Ureter (tissue), 1 donor: ENCODE results near the gene SPAG6. TPM values are rescaled to one million over a fixed set of nuclear protein-coding genes. Genes with fewer than 3 reads are reported as not detected.
"Not testable (repeated sequence)": the region's sequence is repeated elsewhere in the genome, so short reads cannot be mapped to it uniquely, and the experiment has no call there.

Experiments used
- DNase-seq: peaks from one replicate; pipeline ENCODE4 v3.0.0-alpha.2; 2020; ENCODE audit warnings: low spot score
- total RNA-seq: library from RNA; stranded (reverse); gene quantifications from one replicate; pipeline ENCODE4 v1.2.4, GENCODE V29; 2023
- donor health status: DM: yes; HTN: yes; CAD: no.

Gene SPAG6
- total RNA-seq, 1 donor from 2014 or later: 2.6 TPM

DNA sequence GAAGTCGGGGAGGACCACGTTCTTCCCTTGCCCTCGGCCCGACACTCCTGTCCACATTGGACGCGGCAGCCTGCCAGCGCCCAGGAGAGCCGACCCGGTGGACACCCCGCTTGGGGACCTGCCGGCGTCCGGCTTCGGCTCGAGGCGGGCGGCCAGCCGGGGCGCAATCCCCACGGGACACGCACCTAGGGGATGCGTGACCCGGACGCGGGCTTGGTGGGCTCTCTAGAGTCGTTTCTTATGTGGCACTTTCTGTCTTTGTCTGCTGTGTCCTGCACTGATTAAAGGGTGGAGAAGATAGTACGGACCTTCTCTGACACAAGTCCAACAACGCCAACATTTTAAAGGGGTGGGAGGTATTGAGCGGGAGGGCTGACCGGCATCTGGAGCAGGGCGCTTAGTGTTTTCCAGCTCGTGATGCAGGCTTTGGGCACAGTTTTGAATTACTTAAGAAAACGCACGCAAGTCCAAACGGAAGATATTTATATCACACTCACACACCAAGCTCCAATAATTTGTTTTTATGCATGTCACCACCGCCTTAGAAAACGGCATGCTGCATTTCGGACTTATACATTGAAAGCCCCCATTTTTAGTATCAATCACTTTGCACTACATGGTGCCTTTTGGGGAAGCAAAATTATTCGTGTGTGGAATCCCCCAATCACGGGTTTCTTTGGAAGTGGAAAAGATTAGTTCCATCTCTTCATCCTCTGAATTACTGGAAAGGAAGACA lies 3.9 kb upstream of the SPAG6 start:
- peak; percentile 54 for DNase-seq

DNA sequence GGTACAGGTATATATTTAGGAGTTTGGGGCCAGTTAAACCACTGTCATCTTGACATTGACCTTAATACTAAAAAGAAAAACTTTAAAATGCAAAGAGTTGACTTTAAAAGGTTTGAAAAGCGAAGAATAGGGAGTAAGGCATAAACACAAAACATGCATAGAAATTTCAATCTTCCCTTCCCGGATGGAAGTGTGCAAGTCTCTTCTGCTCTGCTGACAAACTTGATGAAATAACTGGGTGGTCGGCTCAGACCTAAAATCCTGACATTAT lies 3.4 kb upstream of the SPAG6 start:
- no peak for DNase-seq

DNA sequence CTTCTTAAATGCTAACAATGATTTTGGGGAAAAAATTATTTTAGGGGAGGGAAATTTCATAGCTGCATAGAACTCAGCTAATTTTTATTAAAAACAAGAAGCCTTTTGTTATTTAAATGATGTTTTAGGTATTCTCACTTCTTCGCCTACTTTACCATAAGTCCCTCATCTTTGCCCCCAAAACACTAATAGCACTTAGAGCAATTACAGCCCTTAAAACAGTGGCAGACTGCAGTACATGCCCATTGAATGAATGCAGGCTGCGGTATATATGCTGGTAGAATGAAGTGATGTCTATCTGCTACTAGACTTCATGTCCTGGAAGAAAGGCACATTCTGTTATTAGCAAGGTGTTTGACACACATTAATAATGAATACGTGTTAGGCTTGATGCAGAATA lies 2.9 kb upstream of the SPAG6 start:
- no peak for DNase-seq

DNA sequence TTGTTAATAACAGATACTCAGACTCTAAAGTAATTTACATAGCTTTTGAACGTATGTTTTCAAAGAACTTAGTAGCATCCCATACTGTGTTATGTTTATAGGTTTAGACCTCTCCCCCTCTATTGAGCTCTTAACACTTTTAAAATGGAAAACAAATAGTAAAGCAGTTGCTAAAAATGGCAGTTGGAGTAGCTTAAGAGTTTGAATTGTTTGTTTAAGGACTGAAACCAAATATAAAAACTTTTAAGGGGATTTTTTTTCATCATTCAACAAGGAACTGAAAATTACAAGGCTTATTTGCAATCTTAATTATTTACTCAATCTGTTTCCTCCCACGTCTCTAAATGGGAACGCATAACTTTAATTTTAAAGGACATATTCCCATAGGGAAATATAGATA lies 1.6 kb upstream of the SPAG6 start:
- DNase-seq: no peak

DNA sequence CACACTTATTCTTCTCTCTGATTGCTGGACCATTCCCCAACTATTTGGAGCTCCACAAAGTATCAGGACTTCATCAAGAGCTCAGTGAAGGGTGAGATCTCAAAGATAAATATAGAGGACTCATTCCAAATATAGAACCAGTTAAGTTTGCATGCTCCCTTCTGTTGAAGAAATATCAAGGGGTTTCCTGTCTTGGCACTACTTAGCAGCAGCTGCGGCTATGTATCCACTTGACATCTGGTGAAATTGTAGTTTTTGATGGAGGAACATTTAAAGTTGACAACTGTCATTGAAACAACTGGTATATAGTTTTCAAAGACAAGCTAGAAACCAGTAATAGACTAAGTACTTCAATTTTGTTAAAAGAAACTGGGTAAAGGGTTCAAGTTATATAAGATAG lies 1.0 kb upstream of the SPAG6 start:
- no peak for DNase-seq

DNA sequence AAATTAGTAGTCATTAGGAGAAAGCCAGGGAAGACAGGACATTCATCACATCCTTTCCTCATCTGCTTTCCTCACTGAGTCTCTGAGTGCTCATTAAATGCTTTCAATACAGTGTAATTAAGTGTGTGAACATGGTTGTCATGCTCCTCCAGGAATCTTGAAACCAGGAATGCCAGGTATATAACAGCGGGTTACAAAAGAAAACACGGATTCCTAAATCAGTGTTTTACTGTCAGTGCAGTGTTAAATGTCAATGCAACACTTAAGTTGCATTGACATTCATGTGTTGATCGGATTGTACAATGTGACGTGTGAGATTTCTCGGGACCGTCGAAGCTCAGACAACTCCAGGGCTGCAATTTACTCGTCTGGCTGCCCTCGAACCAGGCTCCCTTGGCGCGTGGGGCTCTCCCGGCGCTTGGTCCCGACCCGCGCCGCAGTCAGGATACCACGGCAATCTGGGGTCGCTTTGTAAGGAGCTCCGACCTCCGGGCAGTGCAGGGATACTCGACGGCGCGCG lies 455 bp upstream of the SPAG6 start:
- no peak for DNase-seq

DNA sequence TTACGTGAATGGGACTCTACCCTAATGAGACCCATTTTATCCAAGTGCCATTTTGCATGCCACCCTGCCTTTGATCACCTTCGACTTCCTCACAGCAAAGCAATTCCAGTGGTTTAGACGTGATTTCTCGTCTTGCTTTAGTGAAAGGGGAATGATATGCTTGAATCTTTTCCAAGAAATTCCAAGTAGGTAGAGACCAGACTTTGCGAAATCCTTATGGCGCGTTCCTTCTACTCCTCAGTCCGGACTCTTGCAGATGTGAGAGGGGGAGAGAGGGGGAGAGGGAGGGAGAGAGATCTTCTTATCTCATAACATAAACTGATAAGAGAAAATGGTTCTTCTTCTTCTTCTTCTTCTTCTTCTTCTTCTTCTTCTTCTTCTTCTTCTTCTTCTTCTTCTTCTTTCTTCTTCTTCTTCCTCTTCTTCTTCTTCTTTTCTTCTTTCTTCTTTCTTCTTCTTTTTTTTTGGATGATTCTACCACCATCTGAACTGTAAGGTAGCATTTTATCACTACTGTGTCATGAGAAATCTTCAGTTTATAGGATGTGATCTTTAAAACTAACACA lies 883 bp downstream of the SPAG6 start:
- no peak for DNase-seq

DNA sequence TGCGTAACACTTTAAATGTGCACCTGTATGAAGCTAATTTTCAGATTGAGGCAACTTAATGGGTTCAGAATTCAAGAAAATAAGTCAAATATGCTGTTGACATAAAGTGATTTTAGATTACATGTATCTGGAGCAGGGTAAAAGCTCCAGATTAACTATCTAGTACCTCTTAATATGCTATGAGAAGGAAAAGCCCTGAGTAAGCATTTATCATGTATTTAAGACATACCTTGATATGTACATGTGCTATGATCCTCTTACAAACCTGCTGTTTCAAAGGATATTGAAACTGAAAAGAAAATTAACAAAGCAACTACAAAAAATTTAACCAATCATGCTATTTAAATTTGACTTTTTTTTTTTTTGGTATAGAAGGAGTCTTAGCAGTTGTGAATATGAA lies 4.5 kb downstream of the SPAG6 start:
- no peak for DNase-seq

DNA sequence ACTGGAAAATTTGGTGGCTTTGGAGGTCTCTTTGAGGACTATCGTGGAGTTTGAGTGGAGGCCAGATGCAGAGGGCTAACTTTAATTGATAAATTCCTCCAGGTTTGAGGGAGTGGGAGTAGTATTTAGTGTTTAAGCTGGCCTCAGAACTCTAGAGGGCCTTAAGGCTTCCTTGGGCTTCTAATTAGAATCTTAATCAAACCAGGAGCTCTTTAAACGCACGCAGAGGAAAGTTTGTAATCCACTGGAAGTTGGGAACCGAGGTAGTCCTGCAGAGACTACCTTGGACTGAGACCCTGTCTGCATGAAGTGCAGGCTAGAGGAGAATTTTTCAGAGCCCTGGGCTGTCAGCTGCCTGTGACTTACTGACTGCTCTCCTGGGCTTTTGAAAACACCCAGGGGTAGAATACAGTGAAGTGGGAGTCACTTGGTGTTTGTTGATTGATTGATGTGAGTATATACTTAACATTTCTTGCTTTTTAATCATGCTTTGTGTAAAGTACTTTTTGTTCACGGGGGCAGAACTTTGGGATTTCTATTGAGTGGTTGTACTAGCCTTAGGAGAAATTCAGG lies 5.9 kb downstream of the SPAG6 start:
- no peak for DNase-seq

DNA sequence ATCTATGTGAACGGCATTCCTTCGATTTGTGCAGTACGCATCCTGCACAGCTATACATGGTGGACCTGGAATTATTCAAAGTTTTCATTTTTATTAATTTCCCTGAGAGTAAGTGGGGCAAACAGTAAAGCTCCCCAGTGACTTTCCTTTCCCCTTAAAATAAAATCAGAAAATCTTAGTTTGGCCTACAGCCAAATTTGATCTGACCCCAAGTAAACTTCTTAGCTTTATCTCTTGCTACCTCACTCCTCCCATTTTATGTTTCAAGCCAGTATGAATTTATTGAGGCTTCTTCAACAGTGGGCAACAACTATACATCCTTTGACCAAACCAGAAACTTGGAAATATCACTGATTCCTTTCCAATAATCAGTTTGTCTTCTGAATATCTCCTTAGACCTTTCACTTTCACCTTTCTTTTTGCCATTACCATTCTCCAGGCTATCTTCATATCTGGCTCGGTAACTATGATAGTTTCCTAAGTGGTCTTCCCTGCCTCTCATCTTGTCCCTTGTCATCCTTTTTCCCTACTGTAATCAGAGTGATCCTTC lies 11.1 kb downstream of the SPAG6 start:
- DNase-seq: no peak

DNA sequence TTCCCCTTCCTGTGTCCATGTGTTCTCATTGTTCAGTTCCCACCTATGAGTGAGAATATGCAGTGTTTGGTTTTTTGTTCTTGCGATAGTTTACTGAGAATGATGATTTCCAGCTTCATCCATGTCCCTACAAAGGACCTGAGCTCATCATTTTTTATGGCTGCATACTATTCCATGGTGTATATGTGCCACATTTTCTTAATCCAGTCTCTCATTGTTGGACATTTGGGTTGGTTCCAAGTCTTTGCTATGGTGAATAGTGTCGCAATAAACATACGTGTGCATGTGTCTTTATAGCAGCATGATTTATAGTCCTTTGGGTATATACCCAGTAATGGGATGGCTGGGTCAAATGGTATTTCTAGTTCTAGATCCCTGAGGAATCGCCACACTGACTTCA lies 12.5 kb downstream of the SPAG6 start:
- not testable (repeated sequence) for DNase-seq

DNA sequence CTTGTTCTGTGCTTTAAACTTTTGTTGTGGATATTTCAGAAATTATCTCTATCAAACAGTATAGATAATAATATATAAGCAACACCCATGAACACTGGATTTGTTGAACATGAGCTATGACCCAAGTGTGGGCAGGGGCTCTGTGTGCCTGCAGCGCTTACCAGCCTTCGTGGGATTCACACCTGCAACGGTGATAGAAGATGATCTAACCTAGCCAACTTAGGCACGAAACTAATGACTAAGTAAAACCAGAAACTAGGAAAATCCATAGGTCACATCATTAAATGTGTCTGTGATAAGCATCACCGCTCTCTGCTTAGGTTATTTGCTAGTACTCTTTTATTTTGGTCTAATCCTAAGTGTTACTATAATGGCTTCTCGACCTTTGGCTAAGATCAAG lies 18.0 kb downstream of the SPAG6 start:
- DNase-seq: no peak

DNA sequence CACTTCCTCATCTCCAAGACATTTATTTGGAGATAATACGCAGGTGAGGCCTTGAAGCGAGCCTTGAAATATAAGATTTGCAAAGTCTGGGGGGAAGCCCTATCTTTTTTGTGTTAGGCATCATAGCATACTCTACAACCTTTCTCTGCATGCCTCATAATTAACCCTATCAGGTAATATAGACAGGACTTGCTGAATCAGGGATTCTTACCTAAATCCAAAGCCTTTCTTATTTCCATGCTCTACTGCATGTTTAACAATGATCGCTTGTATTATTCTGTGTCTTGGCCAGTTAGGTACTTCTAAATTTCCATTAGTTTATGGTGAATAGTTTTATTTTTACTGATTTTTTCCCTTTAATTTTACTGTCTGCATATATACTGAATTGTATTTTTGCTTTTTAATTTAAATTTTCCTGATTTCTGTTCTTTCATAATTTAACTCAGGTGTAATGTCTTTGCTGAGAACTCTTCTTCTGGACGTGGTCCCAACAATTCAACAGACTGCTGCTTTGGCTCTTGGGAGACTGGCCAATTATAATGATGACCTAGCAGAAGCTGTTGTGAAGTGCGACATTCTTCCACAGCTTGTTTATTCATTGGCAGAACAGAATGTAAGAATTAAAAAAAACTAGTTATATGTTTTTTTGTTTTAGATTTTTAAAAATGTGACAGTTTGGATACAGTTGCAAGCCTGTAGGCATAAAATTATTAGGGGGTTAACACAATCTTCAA lies 19.3 kb downstream of the SPAG6 start:
- no peak for DNase-seq

DNA sequence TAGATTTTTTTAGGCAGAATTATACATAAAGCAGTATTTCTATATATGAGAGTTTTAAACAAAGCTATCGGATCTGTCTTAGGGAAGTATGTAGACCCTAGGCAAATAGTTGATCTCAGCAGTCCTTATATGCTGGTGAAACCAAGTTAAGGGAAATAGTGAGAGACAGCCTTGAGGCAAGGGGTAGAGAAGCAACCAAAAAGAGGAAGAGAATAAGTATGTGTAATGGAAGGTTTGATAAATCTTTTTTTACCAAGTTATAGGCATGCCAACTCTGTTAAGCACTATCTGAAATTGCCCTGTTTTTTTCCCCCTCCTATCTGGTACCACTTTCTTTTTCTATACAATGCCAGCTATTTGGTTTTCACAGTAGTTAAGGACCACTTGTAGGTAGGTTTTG lies 19.9 kb downstream of the SPAG6 start:
- no peak for DNase-seq

DNA sequence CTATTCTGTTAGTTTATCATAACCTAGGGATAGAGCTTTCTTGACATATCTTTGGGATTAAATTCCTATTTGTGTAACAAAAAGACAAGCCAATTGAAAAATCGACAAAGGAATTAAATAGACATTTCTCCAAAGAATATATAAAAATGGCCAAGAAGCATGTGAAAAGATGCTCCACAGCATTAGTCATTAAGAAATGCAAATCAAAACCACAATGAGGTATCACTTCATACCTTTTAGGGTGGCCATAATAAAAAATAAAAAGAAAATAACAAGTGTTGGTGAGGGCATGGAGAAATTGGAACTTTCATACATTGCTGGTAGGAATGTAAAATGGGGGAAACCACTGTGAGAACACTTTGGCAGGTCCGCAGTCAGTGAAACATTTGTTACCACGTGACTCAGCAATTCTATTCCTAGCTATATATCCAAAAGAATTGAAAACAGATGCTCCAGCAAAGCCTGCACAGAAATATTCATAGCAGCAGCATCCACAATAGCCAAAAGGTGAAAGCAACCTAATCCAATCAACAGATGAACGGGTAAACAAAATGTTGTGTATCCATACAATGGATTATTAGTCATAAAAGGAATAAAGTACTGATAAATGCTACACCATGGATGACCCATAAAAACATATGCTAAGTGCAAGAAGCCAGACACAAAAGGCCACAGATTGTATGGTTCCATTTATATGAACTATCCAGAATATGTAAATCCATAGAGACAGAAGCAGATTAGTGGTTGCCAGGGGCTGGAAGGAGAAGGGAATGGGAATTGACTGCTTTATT lies 20.5 kb downstream of the SPAG6 start:
- DNase-seq: no peak

DNA sequence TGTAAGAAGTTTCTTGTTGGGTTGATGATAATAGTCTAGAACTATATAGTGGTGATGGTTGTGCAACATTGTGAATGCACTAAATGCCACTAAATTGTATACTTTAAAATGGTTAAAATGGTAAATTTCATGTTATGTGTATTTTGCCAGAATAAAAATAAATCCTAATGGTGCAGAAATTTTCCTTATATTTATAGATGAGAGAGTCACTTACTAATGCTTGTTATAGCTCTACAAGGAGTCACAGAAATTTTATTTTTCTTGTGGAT lies 21.1 kb downstream of the SPAG6 start:
- no peak for DNase-seq

DNA sequence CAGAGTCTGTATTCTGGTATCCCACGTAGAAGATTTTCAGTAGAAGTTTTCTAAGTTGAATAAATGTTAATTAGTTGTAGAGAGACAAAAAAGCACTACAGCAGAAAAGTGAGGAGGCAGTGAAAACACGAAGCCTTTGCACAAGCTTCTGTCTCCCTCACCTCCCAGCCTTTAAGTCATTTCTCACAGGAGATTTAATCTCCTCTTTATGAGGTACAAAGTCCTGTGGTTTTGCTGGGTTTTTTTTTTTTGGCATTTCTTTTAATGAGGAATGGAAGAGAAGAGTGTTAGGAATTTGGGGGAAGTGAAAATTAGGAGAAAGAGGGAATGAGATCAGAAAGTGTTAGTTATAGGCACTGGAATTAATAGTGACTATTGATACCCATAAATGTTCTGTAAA lies 21.5 kb downstream of the SPAG6 start:
- no peak for DNase-seq

DNA sequence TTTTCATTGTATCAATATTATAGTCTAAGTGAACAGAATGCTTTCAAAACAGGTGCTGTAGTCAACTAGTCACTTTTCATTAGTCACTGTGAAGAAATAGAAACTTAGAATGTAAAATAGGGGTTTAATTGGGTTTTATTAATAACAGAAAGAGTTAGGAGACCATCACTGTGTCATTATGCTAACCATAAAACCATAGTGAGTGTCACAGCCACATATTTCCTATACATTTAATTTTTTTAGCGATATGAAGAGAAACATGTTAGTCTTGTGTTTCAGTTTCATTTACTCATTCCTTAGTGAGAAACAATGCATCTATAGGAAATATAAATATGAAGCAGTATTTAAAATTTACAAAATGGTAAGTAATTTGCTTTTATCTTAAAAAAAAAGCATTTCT lies 22.2 kb downstream of the SPAG6 start:
- no peak for DNase-seq

DNA sequence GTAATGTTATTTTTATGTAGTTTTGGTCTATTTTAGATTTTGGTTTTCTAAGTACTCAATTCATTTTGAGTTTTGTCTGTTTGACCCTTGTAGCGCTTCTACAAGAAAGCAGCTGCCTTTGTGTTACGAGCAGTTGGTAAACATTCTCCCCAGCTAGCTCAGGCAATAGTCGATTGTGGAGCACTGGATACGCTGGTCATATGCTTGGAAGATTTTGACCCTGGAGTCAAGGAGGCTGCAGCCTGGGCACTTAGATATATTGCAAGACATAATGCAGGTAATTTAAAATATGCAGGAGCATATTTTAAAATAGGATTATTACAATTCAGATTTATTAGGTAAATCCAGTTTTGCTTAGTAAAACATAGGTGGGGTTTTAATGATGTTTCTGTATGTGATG lies 23.1 kb downstream of the SPAG6 start:
- no peak for DNase-seq

DNA sequence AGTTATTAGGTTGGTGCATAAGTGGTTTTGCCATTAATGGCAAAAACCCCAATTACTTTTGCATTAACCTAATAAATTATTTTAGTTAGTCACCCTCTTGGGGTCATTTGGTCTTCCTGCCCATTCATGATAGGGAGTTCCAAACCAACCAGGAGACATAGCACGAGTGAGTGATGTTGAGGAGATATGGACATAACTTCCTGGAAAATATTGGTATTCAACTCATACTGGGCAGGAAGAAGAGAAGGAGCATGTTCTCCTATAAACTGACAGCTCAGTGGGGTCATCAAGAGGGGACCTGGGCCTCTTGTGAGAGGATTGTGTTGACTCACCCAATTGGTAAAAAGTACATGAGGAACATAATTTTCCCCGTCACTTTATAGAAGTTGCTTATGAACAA lies 23.7 kb downstream of the SPAG6 start:
- no peak for DNase-seq

DNA sequence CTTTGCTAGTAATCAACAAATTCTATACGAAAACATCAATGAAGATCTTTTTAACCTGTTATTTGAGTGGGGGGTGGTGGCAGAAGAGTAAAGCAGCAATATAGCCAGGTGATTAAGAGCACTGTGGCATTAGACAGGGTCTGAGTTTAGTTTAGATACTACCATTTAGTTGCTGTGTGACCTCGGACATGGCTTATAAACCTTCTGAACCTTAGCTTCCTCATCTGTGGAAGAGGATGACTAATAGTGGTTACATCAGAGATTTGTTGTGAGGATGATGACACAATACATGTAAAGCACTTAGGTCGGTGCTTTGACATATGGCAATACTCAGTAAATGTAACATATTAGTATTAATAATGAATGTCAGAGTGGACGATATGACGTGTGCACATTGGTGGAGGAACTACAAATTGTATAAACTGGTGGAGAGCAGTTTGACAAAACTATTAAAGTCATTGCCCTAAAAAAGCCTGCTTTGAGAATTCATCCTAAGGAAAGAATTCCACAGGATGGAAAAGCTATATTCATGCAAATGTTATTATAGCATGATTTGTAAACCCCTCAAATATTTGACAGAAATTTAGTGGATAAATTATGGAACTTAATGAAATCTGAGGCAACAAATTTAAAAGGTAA lies 24.3 kb downstream of the SPAG6 start:
- no peak for DNase-seq

DNA sequence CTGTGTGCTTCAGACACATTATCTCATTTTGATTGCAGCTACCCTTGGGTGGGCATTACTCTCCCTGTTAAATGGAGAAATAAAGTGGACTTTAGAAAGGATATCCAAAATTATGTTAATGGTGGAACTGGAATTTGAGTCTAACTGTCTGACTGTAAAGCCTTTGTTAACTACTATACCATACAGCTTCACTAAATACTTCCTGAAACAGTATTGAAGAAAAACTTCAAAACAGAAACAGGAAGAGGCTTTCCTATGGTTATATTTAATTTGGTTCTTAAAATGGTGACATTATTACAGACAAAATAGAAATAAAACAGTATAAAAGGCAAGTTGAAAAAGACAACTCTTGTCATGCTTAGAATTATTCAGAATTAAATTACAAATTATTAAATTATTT lies 25.0 kb downstream of the SPAG6 start:
- DNase-seq: no peak
